Right lobe of liver (tissue), 6 donors: ENCODE results near the gene SH3YL1. TPM values are rescaled to one million over a fixed set of nuclear protein-coding genes. Genes with fewer than 3 reads are reported as not detected.

Experiments
- ATAC-seq, 4 donors: fragments of 200-7000 bp; cut with Tn5 transposase; one replicate each; pipeline ENCODE4 v1.9.1; 2020; ENCODE audit warnings: mild to moderate bottlenecking in 4 of 4, moderate library complexity in 4 of 4
- DNase-seq, 3 donors: peaks; one replicate each; pipeline ENCODE4 v3.0.0-alpha.2; 2020
- H3K27ac ChIP-seq, 3 donors: fragments of 200-600 bp; one replicate each; pipeline ENCODE4 v1.8.0; 2022
- H3K27me3 ChIP-seq, 2 donors: fragments of 200-600 bp; one replicate each; pipeline ENCODE4 v1.8.0; 2022
- H3K36me3 ChIP-seq, 4 donors: fragments of 200-600 bp; sonication (generic) in 1 of 4; one replicate each; pipeline versions ENCODE4 v1.5.1 to v1.8.0; 2017 to 2022; ENCODE audit warnings: control low read depth in 1 of 4
- H3K4me1 ChIP-seq, 4 donors: fragments of 200-600 bp; sonication (generic) in 1 of 4; one replicate each; pipeline versions ENCODE4 v1.5.1 to v1.8.0; 2017 to 2022; ENCODE audit warnings: control low read depth in 1 of 4
- H3K4me3 ChIP-seq, 3 donors: fragments of 200-600 bp; one replicate each; pipeline ENCODE4 v1.8.0; 2022
- H3K9me3 ChIP-seq, 4 donors: fragments of 200-600 bp; sonication (generic) in 1 of 4; one replicate each; pipeline versions ENCODE4 v1.5.1 to v1.8.0; 2017 to 2022; ENCODE audit warnings: control low read depth in 1 of 4
- CTCF ChIP-seq, 4 donors: fragments of 200-600 bp in 3 of 4; fragments of 450-650 bp in 1 of 4; IDR thresholded peaks; one replicate each; pipeline versions ENCODE4 v1.5.1 to v1.8.0; 2016 to 2022; ENCODE audit warnings: antibody characterized with exemption in 4 of 4, mild to moderate bottlenecking in 2 of 4
- POLR2A ChIP-seq: fragments of 450-650 bp; IDR thresholded peaks from one replicate; pipeline ENCODE4 v1.6.1; 2017; ENCODE audit warnings: antibody characterized with exemption, mild to moderate bottlenecking
- WGBS: methylation state at CpG from one replicate; pipeline ENCODE4 v1.1.6; 2018; ENCODE audit warnings: low coverage, low lambda C conversion rate; ENCODE audit not compliant: insufficient coverage; ENCODE audit errors: missing lambda C conversion rate; 5-methylcytosine and 5-hydroxymethylcytosine counted together
- intact Hi-C, 2 donors: fragments of 100-400 bp; cut with DNase I; formaldehyde crosslinking; loops; one replicate each; pipeline versions ENCODE4 v1.11.2 to v1.14.1; 2022
- total RNA-seq, 6 experiments: library from RNA; depleted of rRNA in 2 of 6; stranded (reverse); fragments of >200 nt in 2 of 6; fragmentation: NEBNext Ultra II Directional in 3 of 6; extraction: Animal tissue kit (Norgen Biotek cat#: 25700) in 3 of 6; gene quantifications; one replicate each; pipeline versions ENCODE4 v1.1.0 to v1.2.4, GENCODE V29; 2016 to 2023
- donor health status: DM: no; HTN: yes; CAD: no.
- donor health status: DM: no; HTN: no; CAD: no.
- donor health status: DM: no; HTN: no; CAD: no.
- donor health status: DM: no; HTN: yes; CAD: no.
- donor health status: DM: no; HTN: yes; CAD: no.

SH3YL1 gene
- total RNA-seq, 6 experiments from 2014 or later = 5.9 to 23.0 (median 8.7) TPM

GRCh38 chr2:210660-211059, 53.2 kb downstream of the SH3YL1 start:
- intact Hi-C loops = no loop called here
- no peaks in the 10 kb centered on the region for H3K9me3 ChIP-seq
- H3K36me3 ChIP-seq = no peaks in the 10 kb centered on the region
- ATAC-seq (no peak), DNase-seq (no peak)
- peaks cover 0 to 6% (median 0%) of the 10 kb centered on the region in 4 donors for H3K4me1 ChIP-seq
- 36% methylated on average over 1 of the region's 4 CpGs for WGBS
- no peak overlapping the region for H3K4me3 ChIP-seq
- no peaks in the 10 kb centered on the region for H3K27me3 ChIP-seq
- TF ChIP-seq CTCF (IDR thresholded peaks at IDR 0.05) (no peak), POLR2A (no peak)
- H3K27ac ChIP-seq = no peak overlapping the region

- H3K4me1 ChIP-seq = peaks cover 0 to 1% (median 0%) of the 10 kb centered on the region in 4 donors
- H3K9me3 ChIP-seq = no peaks in the 10 kb centered on the region
- no peak for TF ChIP-seq CTCF (IDR thresholded peaks at IDR 0.05)
- no peak for TF ChIP-seq POLR2A
- no peaks in the 10 kb centered on the region for H3K36me3 ChIP-seq
- ATAC-seq = no peak
- no peak overlapping the region for H3K4me3 ChIP-seq
- H3K27ac ChIP-seq = no peak overlapping the region
- intact Hi-C loops = no loop called here
- DNase-seq = no peak
- no peaks in the 10 kb centered on the region for H3K27me3 ChIP-seq
- no CpG with 5 or more reads among the region's 2 CpGs for WGBS
Measured at GRCh38 chr2:209470-209869, 54.4 kb downstream of the SH3YL1 start.

- ATAC-seq (no peak), DNase-seq (no peak)
- Histone ChIP-seq H3K27ac (no peak overlapping the region), H3K9me3 (no peaks in the 10 kb centered on the region), H3K36me3 (no peaks in the 10 kb centered on the region), H3K4me3 (no peak overlapping the region), H3K4me1 (no peaks in the 10 kb centered on the region), H3K27me3 (no peaks in the 10 kb centered on the region)
- WGBS = 60% methylated on average over 1 of the region's 1 CpG
- intact Hi-C loops = no loop called here
- TF ChIP-seq CTCF (IDR thresholded peaks at IDR 0.05) (no peak), POLR2A (no peak)
Measured at GRCh38 chr2:208335-208734, 55.5 kb downstream of the SH3YL1 start.

GRCh38 chr2:203984-204383, 59.8 kb downstream of the SH3YL1 start:
- 55% methylated on average over 2 of the region's 2 CpGs for WGBS
- ATAC-seq = no peak
- intact Hi-C loops = no loop called here
- no peak for DNase-seq
- H3K36me3 ChIP-seq = no peaks in the 10 kb centered on the region
- no peak for TF ChIP-seq CTCF (IDR thresholded peaks at IDR 0.05)
- TF ChIP-seq POLR2A = no peak
- no peak overlapping the region for H3K4me3 ChIP-seq
- H3K27me3 ChIP-seq = no peaks in the 10 kb centered on the region
- no peaks in the 10 kb centered on the region for H3K4me1 ChIP-seq
- no peaks in the 10 kb centered on the region for H3K9me3 ChIP-seq
- H3K27ac ChIP-seq = no peak overlapping the region

- Histone ChIP-seq H3K4me1 (no peaks in the 10 kb centered on the region), H3K27ac (no peak overlapping the region), H3K4me3 (no peak overlapping the region), H3K9me3 (no peaks in the 10 kb centered on the region), H3K27me3 (no peaks in the 10 kb centered on the region), H3K36me3 (no peaks in the 10 kb centered on the region)
- ATAC-seq (no peak), DNase-seq (no peak)
- WGBS = 66% methylated on average over 7 of the region's 8 CpGs
- intact Hi-C loops = no loop called here
- TF ChIP-seq CTCF (IDR thresholded peaks at IDR 0.05) = no peak
Measured at GRCh38 chr2:203401-203800, 60.4 kb downstream of the SH3YL1 start.
